HG03520 (cell line): ENCODE results near the gene SPPL2C.

ENCODE experiments used
- ATAC-seq: cut with Tn5 transposase; IDR thresholded peaks from one replicate; pipeline ENCODE4 v1.9.1; 2021; ENCODE audit warnings: mild to moderate bottlenecking, moderate library complexity; ENCODE audit not compliant: unreplicated experiment

Gene SPPL2C

DNA sequence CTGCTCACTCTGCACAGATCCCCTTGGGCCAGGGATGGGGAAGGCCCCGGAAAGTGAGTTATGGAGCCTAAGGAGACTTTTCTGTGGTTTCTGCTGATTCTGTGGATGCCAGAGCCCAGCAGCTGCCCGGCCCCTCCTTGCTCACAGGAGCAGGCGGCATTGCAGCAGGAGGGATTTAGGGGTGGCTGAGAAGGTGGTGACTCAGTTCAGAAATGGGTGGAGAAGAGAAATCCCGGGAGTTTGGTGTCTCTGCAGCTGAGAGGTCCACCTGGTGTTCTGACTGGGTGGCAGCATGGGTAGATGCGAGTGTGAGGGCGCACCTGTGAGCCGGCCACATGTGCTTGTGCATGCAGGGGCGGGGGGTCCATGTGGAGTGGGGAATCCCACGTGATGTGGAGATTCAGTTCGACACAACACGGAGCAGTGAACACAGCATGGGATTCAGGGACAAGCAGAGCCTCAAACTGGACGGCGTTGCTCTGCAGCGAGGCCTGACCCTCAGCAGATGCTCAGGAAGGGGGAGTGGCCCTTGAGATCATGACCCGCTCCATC, 16.0 kb upstream of the SPPL2C start:
- ATAC-seq, result no peak

DNA sequence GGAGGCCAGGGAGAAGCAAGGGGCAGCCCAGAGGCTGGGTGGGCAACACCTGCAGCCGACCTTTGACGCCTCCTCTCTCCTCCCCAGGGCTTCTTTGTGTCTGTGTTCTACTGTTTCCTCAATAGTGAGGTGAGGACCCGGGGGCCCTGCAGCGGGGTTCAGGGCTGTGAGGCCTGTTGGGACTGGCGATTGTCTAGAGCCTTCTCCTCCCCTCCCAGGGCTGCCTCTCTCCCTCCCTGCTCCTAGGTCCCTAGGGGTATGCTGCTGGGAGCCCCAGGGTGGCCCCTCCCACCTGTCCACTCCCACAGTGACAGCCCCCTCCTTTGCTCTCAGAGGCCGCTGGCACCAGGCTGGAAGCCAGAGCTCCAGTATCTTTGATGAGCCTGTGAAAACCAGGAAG, 10.8 kb upstream of the SPPL2C start:
- ATAC-seq, result no peak

DNA sequence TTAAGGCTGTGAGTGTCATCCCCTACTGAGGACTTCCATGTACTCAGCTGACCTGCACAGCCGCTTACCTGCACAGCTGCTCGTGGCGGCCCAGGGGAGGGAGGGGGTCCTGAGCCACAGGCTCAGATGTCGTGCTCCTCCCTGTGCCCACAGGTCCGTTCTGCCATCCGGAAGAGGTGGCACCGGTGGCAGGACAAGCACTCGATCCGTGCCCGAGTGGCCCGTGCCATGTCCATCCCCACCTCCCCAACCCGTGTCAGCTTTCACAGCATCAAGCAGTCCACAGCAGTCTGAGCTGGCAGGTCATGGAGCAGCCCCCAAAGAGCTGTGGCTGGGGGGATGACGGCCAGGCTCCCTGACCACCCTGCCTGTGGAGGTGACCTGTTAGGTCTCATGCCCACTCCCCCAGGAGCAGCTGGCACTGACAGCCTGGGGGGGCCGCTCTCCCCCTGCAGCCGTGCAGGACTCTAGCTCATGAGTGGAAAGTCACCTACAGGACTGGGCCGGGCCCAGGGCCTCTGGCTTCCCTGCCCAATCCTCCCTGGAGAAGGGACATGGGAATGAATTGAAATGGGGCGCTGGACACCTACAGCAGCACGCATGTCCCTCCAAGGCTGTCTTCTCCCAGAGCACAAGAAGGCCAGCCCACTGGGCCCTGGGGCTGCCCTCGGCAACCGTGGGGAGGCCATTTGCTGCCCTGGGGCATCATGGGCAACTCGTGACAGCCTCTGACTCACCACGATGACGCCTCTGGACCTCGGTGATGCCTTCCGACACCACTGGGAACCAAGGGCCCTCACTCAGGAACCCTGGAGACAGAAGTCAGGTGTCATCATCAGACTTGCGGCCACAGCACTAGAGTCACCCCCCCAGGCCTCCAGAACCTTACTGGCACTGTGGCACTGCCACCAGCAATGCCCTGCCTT, 9.9 kb upstream of the SPPL2C start:
- no peak for ATAC-seq

DNA sequence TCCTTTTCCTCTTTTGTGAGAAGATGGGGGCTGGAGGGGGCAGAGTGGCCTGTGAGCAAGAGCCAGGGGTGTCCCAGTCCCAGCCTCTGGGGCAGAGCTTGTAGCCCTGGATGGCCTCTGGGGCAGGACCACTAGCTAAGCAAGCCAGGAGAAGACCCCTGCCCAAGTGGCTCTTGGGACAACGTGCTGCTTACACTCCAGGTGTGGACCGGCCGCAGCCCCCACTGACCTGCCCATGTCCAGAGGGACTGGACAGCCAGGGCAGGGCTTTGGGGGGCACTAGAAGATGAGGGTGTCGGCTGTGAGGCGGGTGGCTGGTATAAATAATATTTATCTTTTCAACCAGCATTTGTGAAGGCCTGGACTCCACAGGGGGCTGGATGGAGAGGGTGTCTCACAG, 9.2 kb upstream of the SPPL2C start:
- ATAC-seq, result no peak

DNA sequence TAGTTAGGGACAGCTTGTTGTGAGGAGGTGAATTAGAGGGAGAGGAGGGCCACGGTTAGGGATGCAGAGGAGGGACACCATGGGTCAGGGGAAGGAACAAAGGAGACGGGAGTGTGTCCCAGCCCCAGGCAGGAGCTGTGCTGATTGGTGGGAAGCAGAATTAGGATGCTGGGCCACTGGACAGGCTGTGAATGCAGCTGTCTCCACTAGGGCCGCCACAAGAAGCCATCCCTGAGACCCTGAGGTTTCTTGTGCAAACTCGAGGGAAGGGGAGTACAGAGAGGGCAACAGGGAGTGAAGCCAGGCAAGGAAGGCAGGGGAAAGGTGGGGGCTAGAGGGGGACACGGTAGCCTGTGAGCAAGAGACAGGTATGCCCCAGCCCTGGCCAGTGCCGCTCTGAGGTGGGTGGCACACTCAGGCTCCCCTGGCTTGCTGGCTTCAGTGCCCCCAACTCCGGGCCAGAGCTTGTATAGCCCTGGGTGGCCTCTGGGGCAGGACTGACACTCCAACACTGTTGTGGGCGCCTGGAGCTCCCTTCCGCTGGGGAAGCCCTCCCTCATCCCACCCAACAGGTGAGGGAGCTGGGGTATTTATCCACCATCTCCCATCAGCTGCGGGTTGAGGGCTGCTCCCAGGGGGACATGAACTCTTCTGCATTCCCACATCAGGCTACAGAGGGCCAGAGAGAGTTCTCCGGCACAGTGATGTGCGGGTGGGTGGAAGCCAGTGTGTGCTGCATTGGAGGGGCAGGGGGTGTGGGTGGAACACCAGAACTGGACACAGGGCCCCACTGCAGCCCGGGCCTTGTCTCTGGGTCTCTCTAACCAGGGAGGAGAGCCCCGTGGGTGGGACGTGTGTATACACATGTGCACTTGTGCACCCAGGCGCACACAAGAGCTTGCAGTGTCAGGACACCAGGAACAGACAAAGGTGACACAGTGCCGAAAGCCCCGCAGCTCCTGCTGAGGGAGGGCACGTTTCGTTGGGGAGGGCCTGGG, 8.3 kb upstream of the SPPL2C start:
- ATAC-seq, result no peak

DNA sequence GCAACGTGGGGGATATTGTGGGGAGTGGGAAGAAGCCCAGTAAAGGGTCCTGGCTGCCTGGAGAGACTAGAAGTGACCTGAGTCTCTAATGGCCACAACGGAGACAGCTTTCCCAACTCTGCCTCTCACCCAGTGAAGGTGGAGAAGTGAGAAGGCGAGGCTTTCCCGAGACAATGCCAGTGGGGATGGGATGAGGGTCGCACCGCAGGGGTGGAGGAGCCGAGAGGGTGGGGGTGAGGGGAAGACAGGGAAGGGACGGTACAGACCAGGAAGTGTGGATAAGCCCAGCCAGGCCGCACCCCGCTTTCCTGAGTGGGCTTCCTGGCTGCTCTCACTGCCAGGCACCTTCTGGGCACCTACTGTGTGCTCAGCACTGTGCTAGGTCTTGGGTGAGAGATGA, 7.5 kb upstream of the SPPL2C start:
- ATAC-seq, result no peak

DNA sequence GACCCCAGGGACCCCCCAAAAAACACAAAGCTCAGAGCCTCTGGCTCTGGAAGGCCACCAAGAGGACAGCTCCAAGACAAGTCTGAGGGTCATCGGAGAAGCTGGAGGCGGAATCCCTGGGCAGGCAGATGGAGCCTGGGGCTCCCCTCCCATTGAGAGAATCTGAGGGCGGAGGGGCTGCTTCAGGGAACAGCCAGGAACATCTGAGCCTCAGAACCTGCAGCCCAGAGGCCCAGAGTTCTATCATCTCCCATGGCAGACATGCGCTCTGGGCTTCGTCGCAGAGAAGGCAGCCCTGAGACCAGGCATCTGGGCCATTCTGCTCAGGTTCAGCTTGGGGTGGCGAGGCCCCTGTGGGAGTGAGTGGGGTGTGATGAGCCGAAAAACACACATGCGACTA, 7.1 kb upstream of the SPPL2C start:
- ATAC-seq, result no peak

DNA sequence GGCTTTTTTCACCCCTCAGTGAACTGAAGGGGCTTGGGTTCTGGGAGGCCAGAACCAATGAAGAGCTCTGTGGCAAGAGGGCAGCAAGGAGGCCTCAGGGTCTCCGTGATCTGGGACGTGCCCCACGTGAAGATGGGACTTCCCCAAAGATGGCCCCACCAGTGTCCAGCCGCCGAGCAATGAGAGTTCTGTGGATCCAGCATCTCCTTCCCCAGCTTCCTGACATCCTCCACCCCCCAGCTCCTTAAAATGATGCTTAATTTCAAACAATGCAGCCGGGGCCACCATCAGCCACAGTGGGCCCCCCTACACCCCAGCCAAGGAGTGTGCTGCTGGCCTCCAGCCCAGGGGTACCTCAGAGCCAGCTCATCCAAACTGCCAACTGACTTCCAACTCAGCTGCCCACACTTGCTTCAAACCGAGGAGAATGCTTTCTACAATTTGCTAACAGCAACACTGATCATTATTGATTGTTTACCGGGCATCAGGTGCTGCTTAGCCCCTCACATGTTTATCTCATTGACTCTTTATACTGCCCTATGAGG, 5.9 kb upstream of the SPPL2C start:
- no peak for ATAC-seq

DNA sequence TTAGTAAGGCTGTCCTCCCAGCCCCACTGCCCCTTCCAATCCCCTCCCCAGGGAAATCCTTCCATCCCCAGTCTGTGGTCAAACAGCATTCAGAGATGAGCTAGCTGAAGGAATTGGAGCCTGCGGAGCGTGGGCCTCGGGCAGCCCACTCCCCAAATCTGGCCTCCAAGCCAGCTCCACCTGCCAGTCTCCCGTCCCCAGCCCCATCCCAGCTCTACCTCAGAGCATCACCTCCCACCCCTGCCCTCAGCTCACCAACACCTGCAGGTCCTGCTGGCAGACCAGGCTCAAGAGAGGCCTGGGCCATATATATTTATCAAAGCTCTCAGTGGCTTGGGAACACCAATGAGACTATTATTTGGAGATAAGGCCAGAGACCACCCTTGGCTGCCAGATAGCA, 5.2 kb upstream of the SPPL2C start:
- no peak for ATAC-seq

DNA sequence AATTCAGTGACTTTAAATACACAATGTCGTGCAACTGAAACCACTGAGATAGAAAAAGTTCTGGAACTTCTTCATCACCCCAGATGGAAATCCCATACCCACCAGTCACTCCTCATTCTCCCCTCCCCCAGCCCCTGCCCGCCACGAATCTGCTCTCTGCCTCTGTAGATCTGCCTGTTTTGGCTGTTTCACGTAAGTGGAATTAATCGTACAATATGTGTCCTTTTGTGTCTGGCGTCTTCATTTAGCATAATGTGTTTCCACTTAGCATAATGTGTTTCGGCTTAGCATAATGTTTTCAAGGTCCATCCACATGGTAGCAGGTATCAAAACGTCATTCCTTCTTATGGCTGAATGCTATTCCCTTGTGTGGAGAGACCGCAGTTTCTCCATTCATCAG, 3.5 kb upstream of the SPPL2C start:
- no peak for ATAC-seq

DNA sequence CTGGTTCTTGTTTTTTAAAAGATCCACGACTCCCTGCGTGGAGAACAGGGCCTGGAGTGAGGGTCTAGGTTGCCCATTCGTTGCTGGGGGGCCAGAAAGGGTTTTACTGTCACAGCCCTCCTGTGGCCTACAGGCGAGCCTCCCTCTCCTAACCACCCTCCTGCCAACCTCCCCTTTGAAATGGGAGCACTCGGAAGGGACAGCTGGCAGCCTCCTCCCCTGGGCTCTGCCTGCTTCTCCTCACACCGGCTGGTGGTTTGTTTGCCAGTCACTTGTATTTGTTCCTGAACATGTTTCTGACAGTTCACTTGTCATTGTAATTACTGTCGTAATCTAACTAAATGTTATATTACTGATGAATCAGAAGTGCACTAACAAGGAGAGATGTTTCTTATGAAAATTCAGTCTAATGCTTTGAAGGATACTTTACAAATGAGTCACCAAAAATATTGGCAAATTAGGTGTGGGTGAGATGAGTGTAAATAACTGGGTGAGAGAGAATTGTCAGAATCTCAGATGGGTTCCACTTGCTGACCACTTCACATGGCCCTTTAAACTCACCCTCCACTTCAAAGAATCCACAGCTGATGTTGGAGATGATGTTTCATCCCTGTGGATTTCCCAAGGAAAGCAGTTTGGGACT, 2.7 kb upstream of the SPPL2C start:
- no peak for ATAC-seq

DNA sequence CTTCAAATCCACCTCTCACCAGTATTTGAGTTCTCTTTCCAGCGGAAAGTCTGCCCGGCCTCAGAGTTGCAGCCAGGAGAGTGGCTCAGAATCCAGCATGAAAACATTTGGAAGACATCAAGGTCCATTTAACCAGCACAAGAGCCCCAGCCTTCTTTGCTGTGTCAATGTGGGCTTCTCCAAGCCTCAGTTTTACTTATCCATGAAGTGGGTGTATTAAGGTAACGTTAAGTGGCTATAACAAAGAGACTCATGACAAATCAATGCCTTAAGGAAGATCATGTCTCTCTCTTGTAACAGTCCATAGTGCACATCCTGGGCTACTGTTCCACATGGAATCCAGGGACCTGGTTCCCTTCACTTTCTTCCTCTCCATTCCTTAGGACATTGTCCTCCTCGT, 959 bp upstream of the SPPL2C start:
- ATAC-seq, result no peak

DNA sequence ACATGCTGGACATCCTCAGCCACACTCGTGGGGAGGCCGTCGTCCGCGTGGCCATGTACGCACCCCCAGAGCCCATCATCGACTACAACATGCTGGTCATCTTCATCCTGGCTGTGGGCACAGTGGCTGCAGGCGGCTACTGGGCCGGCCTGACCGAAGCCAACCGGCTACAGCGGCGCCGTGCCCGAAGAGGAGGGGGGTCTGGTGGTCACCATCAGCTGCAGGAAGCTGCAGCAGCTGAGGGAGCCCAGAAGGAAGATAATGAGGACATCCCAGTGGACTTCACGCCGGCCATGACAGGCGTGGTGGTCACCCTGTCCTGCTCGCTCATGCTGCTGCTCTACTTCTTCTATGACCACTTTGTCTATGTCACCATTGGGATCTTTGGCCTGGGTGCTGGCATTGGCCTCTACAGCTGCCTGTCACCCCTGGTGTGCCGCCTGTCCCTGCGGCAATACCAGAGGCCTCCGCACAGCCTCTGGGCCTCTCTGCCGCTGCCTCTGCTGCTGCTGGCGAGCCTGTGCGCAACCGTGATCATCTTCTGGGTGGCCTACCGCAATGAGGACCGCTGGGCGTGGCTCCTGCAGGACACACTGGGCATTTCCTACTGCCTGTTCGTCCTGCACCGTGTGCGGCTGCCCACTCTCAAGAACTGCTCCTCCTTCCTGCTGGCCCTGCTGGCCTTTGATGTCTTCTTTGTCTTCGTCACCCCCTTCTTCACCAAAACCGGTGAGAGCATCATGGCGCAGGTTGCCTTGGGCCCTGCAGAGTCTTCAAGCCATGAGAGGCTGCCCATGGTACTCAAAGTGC, 900 bp downstream of the SPPL2C start:
- ATAC-seq, result no peak

DNA sequence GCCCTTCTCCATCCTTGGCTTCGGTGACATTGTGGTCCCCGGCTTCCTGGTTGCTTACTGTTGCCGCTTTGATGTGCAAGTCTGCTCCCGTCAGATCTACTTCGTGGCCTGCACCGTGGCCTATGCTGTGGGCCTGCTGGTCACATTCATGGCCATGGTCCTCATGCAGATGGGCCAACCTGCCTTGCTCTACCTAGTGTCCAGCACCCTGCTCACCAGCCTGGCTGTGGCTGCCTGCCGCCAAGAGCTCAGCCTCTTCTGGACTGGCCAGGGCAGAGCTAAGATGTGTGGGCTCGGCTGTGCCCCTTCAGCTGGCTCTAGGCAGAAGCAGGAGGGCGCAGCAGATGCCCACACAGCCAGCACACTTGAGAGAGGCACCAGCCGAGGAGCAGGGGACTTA, 1.5 kb downstream of the SPPL2C start:
- no peak for ATAC-seq

DNA sequence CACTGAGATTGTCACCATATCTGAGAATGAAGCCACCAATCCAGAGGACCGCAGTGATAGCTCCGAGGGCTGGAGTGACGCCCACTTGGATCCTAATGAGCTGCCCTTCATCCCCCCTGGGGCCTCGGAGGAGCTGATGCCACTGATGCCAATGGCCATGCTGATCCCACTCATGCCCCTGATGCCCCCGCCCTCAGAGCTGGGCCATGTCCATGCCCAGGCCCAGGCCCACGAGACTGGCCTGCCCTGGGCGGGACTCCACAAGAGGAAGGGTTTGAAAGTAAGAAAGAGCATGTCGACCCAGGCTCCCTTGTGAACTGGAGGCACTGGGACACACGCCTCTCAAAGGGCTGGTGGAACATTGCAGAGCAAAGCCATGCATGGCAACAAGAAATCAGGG, 2.0 kb downstream of the SPPL2C start:
- ATAC-seq, result no peak

DNA sequence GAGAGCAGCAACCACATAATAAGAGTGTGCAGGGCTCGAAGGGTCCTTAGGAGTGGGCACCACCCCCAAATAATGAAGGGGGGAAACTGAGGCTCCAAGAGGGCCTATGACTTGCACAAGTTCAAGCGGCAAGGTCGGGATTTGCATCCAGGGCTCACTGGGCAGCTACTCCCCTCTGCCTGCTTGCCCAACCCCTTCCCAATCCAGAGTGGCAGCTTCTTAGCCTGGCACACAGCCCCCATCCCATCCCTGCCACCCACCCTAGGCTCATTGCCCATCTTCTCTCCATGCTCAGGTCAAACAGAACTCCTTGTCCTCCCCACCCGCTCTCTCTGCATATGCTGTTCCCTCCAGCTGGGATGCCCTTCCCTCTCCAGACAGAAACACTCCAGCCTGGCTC, 2.4 kb downstream of the SPPL2C start:
- no peak for ATAC-seq

DNA sequence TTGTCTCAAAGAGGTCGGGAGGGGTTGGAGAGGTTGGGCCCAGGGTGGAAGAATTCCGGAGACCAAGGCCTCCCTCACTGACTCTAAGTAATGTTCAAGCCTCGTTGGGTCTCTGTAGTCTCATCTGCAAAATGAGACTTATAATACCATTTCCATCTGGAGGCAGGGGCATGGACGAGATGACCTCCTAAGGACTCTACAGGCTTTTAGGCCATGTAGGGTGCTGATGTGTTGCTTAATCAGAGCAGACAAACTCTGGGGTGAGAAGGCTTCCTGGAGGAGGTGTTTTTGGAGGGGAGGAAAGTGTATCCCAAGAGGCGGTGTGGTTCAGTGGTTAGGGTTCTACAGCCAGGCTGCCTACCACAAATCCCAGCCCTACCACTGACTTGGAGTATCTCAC, 3.1 kb downstream of the SPPL2C start:
- ATAC-seq, result no peak

DNA sequence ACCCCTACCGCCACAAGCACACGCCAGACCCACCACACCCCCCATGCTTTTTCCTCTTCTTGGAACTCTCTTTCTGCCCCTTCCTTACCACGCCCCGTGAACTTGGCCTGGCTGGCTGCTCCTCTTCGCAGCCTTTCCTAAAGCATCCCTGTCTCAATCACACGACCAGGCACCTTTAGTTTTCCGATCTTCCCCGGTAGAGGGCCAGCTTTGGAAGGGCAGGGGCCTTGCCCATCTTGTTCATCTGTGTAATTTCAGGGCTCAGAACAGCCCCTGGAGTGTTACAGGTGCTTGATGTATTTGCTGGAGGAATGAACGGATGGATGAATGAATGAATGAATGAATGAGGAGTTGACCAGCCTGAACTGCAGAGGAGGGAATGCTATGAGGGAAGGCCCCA, 3.7 kb downstream of the SPPL2C start:
- ATAC-seq, result no peak

DNA sequence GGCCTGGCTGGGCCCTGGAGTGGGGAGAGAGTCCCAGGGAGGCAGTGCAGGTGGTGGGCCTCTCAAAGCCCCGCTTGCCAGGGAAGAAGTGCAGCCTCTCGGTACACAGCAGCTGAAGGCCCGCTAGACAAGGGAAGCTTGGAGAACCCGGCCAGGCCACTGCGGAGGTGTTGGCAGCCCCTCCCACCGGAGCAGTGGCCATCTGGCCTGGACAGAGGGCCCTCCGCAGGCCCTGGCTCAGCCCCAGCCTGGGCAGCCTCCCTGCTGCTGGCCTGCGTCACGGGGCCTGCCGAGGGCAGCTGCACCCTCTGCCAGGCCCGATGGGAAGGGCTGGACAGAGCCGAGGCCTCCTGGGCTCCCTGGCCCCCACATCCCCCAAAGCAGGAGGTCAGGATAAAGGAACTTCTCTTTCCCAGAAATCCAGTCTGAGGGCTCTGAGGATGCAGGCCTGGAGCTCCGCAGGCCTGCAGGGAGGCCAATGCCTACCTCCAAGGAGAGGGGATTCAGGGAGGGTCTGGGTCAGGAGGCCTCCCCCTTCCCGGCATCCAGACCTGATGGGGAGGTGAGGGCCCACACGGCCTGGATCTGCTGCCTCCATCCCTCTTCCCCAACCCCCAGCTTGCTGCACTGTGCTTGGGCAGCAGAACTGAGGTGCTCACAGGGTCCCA, 4.3 kb downstream of the SPPL2C start:
- ATAC-seq, result no peak
